ENCODE measurements around the gene TANC1.

GRCh38 chr2:159053161-159054031, 85.0 kb downstream of the TANC1 start:
- TF ChIP-seq CTCF (IDR thresholded peaks at IDR 0.05) (no peak), POLR2A (IDR thresholded peaks at IDR 0.05) (no peak)

Measured in right lobe of liver (tissue), 4 donors.